CD4-positive, CD25-positive, alpha-beta regulatory T cell (primary cell): Measurements from ENCODE around the gene CNIH2. TPM values are rescaled to one million over a fixed set of nuclear protein-coding genes. Genes with fewer than 3 reads are reported as not detected.
A peak's percentile ranks its signal among the peaks of the same experiment; 100 is the strongest.
"Not testable (repeated sequence)": the region's sequence is repeated elsewhere in the genome, so short reads cannot be mapped to it uniquely, and the experiment has no call there.

Experiments used
- ATAC-seq, 2 donors: fragments of 150-1000 bp; cut with Tn5 transposase; one replicate each; pipeline ENCODE4 v1.10.0; 2021; ENCODE audit warnings: low read depth in 2 of 2, moderate number of reproducible peaks in 2 of 2, moderate library complexity in 1 of 2
- DNase-seq, 3 donors: peaks; one replicate each; pipeline versions ENCODE4 v3.0.0 to v3.0.0-alpha.2; 2012 to 2022; ENCODE audit warnings: mixed read lengths in 1 of 3
- H3K27ac ChIP-seq: one replicate; pipeline ENCODE4 v1.7.0; 2013; ENCODE audit warnings: mild to moderate bottlenecking, low read length; ENCODE audit not compliant: insufficient read depth, poor library complexity, severe bottlenecking
- H3K27me3 ChIP-seq: one replicate; pipeline ENCODE4 v1.7.0; 2013; ENCODE audit warnings: low read length; ENCODE audit not compliant: control insufficient read depth, insufficient read depth
- H3K36me3 ChIP-seq: one replicate; pipeline ENCODE4 v1.7.0; 2013; ENCODE audit warnings: mild to moderate bottlenecking, low read length, moderate library complexity; ENCODE audit not compliant: control insufficient read depth, insufficient read depth
- H3K4me1 ChIP-seq: 2 replicates; pipeline ENCODE4 v1.7.0; 2013; ENCODE audit warnings: mild to moderate bottlenecking, low read length; ENCODE audit not compliant: insufficient read depth, control insufficient read depth, poor library complexity, severe bottlenecking
- H3K4me3 ChIP-seq: one replicate; pipeline ENCODE4 v1.7.0; 2013; ENCODE audit warnings: low read depth, mild to moderate bottlenecking, low read length, moderate library complexity
- H3K9me3 ChIP-seq, 2 experiments: 1 replicate in 1 of 2; 2 replicates in 1 of 2; pipeline ENCODE4 v1.7.0; 2013; ENCODE audit warnings: low read length in 2 of 2, mild to moderate bottlenecking in 1 of 2, moderate library complexity in 1 of 2; ENCODE audit not compliant: control insufficient read depth in 2 of 2
- H3K27ac Mint-ChIP-seq, 3 donors: one replicate each; pipeline ENCODE4 v1.8.0; 2020 to 2022; ENCODE audit warnings: mild to moderate bottlenecking in 3 of 3, mixed read lengths in 3 of 3, moderate library complexity in 2 of 3
- H3K27me3 Mint-ChIP-seq: one replicate; pipeline ENCODE4 v1.8.0; 2022; ENCODE audit warnings: mild to moderate bottlenecking, mixed read lengths
- H3K36me3 Mint-ChIP-seq: one replicate; pipeline ENCODE4 v1.8.0; 2020; ENCODE audit warnings: mixed read lengths
- H3K4me1 Mint-ChIP-seq, 4 donors: one replicate each; pipeline ENCODE4 v1.8.0; 2020 to 2022; ENCODE audit warnings: mixed read lengths in 4 of 4, mild to moderate bottlenecking in 1 of 4
- H3K4me3 Mint-ChIP-seq, 4 donors: one replicate each; pipeline ENCODE4 v1.8.0; 2020 to 2022; ENCODE audit warnings: mild to moderate bottlenecking in 4 of 4, mixed read lengths in 4 of 4, moderate library complexity in 3 of 4
- H3K9me3 Mint-ChIP-seq, 7 donors: one replicate each; pipeline ENCODE4 v1.8.0; 2020 to 2022; ENCODE audit warnings: mixed read lengths in 7 of 7, mild to moderate bottlenecking in 3 of 7, moderate library complexity in 2 of 7
- polyA plus RNA-seq, 4 donors: library from polyadenylated mRNA; unstranded; fragments of 300-500 nt; fragmentation: Illumina TruSeq; gene quantifications; one replicate each; pipeline ENCODE4 v1.2.3, GENCODE V29; 2021
- total RNA-seq: library from RNA; stranded (reverse); gene quantifications from one replicate; pipeline ENCODE4 v1.2.3, GENCODE V29; 2022

CNIH2 gene
- total and polyA plus RNA-seq, 5 donors from 2014 or later: 4.5 TPM; not detected in 4

DNA sequence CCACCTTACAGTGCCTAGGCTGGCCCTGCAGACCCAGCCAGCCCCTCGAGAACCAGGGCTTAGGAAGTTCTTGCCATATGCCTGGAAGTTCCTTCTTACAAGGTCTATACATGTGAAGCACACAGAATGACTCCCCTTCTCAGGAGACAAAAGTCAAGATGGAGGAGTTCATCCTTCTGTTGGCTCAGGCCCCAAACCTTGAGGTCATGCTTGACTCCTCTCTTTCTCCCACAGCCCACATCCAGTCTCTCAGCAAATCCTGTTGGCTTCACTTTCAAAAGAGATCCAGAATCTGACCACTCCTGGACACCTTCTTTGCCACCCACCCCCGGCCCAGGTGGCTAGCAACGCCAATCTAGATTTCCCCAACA lies 40.6 kb downstream of the CNIH2 start:
- Histone ChIP-seq H3K4me3 (no peak overlapping the region), H3K27ac (peak overlapping the region; percentile 82), H3K36me3 (no peaks in the 10 kb centered on the region), H3K4me1 (peaks cover 37% of the 10 kb centered on the region), H3K27me3 (no peaks in the 10 kb centered on the region), H3K9me3 (no peaks in the 10 kb centered on the region)
- H3K36me3 Mint-ChIP-seq: no peaks in the 10 kb centered on the region
- no peaks in the 10 kb centered on the region for H3K27me3 Mint-ChIP-seq
- ATAC-seq (no peak), DNase-seq (no peak)
- peaks cover 0 to 7% (median 1%) of the 10 kb centered on the region in 7 donors for H3K9me3 Mint-ChIP-seq
- H3K27ac Mint-ChIP-seq: peak overlapping the region; percentile 90 to 96 (median 95)
- peak overlapping the region in 3 of 4 donors; percentile 53 to 74 (median 57) for H3K4me3 Mint-ChIP-seq
- H3K4me1 Mint-ChIP-seq: peaks cover 0 to 68% (median 20%) of the 10 kb centered on the region in 4 donors

DNA sequence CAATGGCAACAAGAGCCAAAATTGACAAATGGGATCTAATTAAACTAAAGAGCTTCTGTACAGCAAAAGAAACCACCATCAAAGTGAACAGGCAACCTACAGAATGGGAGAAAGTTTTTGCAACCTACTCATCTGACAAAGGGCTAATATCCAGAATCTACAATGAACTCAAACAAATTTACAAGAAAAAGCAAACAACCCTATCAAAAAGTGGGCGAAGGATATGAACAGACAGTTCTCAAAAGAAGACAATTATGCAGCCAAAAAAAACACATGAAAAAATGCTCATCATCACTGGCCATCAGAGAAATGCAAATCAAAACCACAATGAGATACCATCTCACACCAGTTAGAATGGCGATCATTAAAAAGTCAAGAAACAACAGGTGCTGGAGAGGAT lies 42.3 kb downstream of the CNIH2 start:
- ATAC-seq, H3K27me3 Mint-ChIP-seq, H3K27ac ChIP-seq, H3K4me3 ChIP-seq, H3K9me3 ChIP-seq, H3K9me3 Mint-ChIP-seq, H3K27me3 ChIP-seq, H3K36me3 Mint-ChIP-seq, DNase-seq, H3K36me3 ChIP-seq: not testable (repeated sequence)
- peaks cover 33% of the 10 kb centered on the region for H3K4me1 ChIP-seq
- Mint-ChIP-seq H3K4me1 (peaks cover 0 to 68% (median 22%) of the 10 kb centered on the region in 4 donors), H3K27ac (peak overlapping the region; percentile 86 to 89 (median 88)), H3K4me3 (peak overlapping the region in 1 of 4 donors; percentile 46)

DNA sequence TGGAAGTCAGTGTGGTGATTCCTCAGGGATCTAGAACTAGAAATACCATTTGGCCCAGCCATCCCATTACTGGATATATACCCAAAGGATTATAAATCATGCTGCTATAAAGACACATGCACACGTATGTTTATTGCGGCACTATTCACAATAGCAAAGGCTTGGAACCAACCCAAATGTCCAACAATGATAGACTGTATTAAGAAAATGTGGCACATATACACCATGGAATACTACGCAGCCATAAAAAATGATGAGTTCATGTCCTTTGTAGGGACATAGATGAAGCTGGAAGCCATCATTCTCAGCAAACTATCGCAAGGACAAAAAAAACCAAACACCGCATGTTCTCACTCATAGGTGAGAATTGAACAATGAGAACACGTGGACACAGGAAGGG lies 42.8 kb downstream of the CNIH2 start:
- not testable (repeated sequence) for H3K9me3 Mint-ChIP-seq, H3K36me3 ChIP-seq, DNase-seq, H3K27ac Mint-ChIP-seq, H3K27me3 ChIP-seq, H3K36me3 Mint-ChIP-seq, H3K9me3 ChIP-seq, H3K27ac ChIP-seq, ATAC-seq, H3K27me3 Mint-ChIP-seq, H3K4me3 ChIP-seq, H3K4me3 Mint-ChIP-seq
- H3K4me1 ChIP-seq: peaks cover 37% of the 10 kb centered on the region
- peaks cover 0 to 68% (median 19%) of the 10 kb centered on the region in 4 donors for H3K4me1 Mint-ChIP-seq

DNA sequence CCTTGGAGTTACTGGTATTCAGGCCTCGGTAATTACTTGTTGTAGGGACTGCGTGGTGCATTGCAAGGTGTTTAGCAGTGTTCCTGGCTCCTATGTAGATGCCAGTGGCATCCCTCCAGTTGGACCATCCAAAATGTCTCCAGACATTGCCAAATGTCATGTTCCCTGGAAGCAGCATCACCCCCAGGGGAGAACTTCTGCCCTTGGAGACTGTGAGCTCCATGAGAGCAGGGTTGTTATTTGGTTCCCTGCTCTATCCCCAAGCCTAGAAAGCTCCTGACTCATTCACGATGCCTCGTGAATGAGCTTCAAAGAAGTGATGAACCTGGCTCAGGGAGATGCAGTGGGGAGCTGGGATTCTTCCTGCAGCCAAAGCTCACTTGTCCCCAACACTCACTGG lies 43.6 kb downstream of the CNIH2 start:
- H3K4me1 ChIP-seq: peaks cover 46% of the 10 kb centered on the region
- H3K4me3 Mint-ChIP-seq: peak overlapping the region in 1 of 4 donors; percentile 38
- H3K27me3 ChIP-seq: no peaks in the 10 kb centered on the region
- H3K27ac Mint-ChIP-seq: no peak overlapping the region
- no peak overlapping the region for H3K4me3 ChIP-seq
- H3K36me3 Mint-ChIP-seq: no peaks in the 10 kb centered on the region
- peaks cover 0 to 7% (median 1%) of the 10 kb centered on the region in 7 donors for H3K9me3 Mint-ChIP-seq
- no peak overlapping the region for H3K27ac ChIP-seq
- H3K36me3 ChIP-seq: no peaks in the 10 kb centered on the region
- H3K4me1 Mint-ChIP-seq: peaks cover 0 to 71% (median 21%) of the 10 kb centered on the region in 4 donors
- ATAC-seq (no peak), DNase-seq (no peak)
- H3K27me3 Mint-ChIP-seq: no peaks in the 10 kb centered on the region
- H3K9me3 ChIP-seq: no peaks in the 10 kb centered on the region

DNA sequence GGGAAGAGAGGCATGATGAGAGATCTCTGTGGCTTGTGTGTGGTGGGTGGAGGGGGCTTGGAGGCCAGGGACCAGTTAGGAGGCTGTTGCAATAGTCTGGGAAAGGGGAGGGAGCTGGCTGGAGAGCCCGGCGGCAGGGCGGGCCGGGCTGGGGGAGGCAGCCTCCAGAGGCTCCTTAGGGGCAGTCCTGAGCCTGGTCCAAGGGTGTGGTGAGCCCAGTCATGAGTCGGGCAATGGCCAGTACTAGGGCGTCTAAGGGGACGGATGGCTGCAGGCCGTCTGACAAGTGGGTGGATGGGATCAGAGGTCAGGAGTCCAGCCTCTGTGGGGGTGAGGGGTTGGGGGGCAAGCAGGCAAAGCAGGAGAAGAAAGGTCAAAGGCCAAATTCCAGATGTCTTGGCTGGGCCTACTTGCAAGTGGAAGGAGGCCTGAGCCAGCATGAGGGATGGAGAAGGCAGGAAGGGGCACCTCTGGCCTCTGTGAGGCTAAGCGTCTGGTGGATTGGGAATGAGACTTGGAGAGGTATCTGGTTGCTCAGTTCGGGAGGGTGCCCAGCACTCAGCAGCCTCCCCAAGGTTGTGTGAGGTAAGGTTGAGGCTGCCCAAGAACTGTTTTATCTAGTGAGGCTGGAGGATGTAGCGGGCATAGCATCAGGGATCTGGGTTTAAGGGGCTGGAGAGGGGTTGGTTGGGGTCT lies 44.9 kb downstream of the CNIH2 start:
- Mint-ChIP-seq H3K27me3 (no peaks in the 10 kb centered on the region), H3K9me3 (peaks cover 0 to 7% (median 1%) of the 10 kb centered on the region in 7 donors), H3K36me3 (no peaks in the 10 kb centered on the region), H3K4me1 (peaks cover 4 to 74% (median 25%) of the 10 kb centered on the region in 4 donors), H3K27ac (peak overlapping the region in 2 of 3 donors; percentile 67 to 83), H3K4me3 (peak overlapping the region in 1 of 4 donors; percentile 81)
- no peaks in the 10 kb centered on the region for H3K27me3 ChIP-seq
- no peaks in the 10 kb centered on the region for H3K9me3 ChIP-seq
- ATAC-seq (no peak), DNase-seq (no peak)
- no peaks in the 10 kb centered on the region for H3K36me3 ChIP-seq
- peaks cover 47% of the 10 kb centered on the region for H3K4me1 ChIP-seq
- no peak overlapping the region for H3K4me3 ChIP-seq
- H3K27ac ChIP-seq: no peak overlapping the region

DNA sequence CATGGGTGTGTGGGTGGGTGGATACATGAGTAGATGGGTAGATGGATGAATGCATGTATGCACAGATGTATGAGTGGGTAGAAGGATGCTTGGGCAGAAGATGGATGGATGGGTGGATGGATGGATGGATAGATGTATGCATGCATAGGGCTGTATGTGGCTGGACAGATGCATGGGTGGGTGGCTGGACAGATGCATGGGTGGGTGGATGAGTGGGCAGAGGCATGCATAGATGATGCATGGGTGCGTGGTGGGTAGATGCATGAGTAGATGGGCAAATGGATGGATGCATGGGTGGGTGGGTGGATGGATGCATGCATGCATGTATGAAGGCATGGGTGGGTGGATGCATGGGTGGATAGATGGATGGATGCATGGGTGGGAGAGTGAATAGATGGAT lies 45.7 kb downstream of the CNIH2 start:
- Histone ChIP-seq H3K27me3 (no peaks in the 10 kb centered on the region), H3K4me3 (no peak overlapping the region), H3K4me1 (peaks cover 47% of the 10 kb centered on the region), H3K36me3 (no peaks in the 10 kb centered on the region), H3K27ac (no peak overlapping the region), H3K9me3 (no peaks in the 10 kb centered on the region)
- Mint-ChIP-seq H3K27me3 (no peaks in the 10 kb centered on the region), H3K4me3 (peak overlapping the region in 2 of 4 donors; percentile 43 to 80), H3K36me3 (no peaks in the 10 kb centered on the region), H3K9me3 (peaks cover 0 to 4% (median 1%) of the 10 kb centered on the region in 7 donors), H3K4me1 (peaks cover 4 to 74% (median 27%) of the 10 kb centered on the region in 4 donors), H3K27ac (no peak overlapping the region)
- DNase-seq: no peak
- no peak for ATAC-seq

DNA sequence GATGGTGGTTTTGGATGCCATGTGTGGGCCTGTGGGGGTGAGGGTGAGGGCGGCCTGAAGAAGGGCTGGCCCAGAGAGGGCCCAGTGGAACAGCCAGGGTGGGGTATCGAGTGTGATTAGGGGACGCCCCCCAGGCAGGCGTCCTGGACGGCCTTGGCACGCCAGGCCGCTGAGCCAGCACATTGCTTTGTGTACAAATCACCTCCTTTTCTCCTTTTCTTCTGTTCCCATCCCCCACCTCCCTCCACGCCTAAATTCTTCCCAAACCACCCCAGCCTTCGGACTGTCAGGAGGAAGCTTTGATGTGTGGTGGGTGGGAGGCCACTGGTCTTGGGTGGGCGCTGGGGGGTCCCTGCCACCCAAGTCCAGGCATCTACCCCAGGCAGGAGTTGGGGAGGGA lies 46.7 kb downstream of the CNIH2 start:
- DNase-seq: no peak
- H3K27me3 Mint-ChIP-seq: no peaks in the 10 kb centered on the region
- Histone ChIP-seq H3K36me3 (no peaks in the 10 kb centered on the region), H3K27ac (no peak overlapping the region), H3K9me3 (no peaks in the 10 kb centered on the region), H3K27me3 (no peaks in the 10 kb centered on the region), H3K4me3 (no peak overlapping the region), H3K4me1 (peaks cover 38% of the 10 kb centered on the region)
- peaks cover 0 to 4% (median 0%) of the 10 kb centered on the region in 7 donors for H3K9me3 Mint-ChIP-seq
- peaks cover 4 to 67% (median 24%) of the 10 kb centered on the region in 4 donors for H3K4me1 Mint-ChIP-seq
- peak overlapping the region in 2 of 4 donors; percentile 21 to 31 for H3K4me3 Mint-ChIP-seq
- no peaks in the 10 kb centered on the region for H3K36me3 Mint-ChIP-seq
- ATAC-seq: no peak
- H3K27ac Mint-ChIP-seq: peak overlapping the region in 1 of 3 donors; percentile 83

DNA sequence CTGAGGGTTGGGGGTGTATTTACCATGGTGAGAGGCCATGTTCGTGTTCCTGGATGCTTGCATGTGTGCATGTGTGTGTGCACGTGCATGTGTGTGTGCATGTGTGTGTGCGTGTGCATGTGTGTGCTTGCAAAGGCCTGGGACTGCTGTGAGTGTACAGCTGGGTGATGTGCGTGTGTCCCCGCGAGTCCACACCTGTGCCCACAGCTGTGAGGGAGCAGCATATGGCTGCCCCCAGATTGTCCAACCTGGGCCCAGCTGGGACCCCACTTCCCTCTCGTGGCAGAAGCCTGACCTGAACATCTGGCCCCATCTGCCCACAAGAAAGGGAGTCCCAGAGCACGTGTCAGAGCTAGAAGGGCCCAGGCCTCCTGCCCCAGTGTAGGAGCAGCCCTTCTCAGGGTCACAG lies 47.3 kb downstream of the CNIH2 start:
- no peak for DNase-seq
- peaks cover 38% of the 10 kb centered on the region for H3K4me1 ChIP-seq
- H3K36me3 ChIP-seq: no peaks in the 10 kb centered on the region

More for the DNA sequence above, 47.3 kb downstream of the CNIH2 start:
- Mint-ChIP-seq H3K4me1 (peaks cover 4 to 61% (median 22%) of the 10 kb centered on the region in 4 donors), H3K27ac (peak overlapping the region in 1 of 3 donors; percentile 85), H3K9me3 (peaks cover 0 to 1% (median 0%) of the 10 kb centered on the region in 7 donors), H3K4me3 (no peak overlapping the region), H3K36me3 (no peaks in the 10 kb centered on the region), H3K27me3 (no peaks in the 10 kb centered on the region)
- H3K9me3 ChIP-seq: no peaks in the 10 kb centered on the region
- no peaks in the 10 kb centered on the region for H3K27me3 ChIP-seq
- H3K4me3 ChIP-seq: no peak overlapping the region
- H3K27ac ChIP-seq: no peak overlapping the region
- ATAC-seq: no peak
